ENCODE data around the gene NUFIP2. TPM values are rescaled to one million over a fixed set of nuclear protein-coding genes. Genes with fewer than 3 reads are reported as not detected.
"Not testable (repeated sequence)": the region's sequence is repeated elsewhere in the genome, so short reads cannot be mapped to it uniquely, and the experiment has no call there.

Gene NUFIP2
- total RNA-seq, 1 donor from 2014 or later = 75.4 TPM

DNA sequence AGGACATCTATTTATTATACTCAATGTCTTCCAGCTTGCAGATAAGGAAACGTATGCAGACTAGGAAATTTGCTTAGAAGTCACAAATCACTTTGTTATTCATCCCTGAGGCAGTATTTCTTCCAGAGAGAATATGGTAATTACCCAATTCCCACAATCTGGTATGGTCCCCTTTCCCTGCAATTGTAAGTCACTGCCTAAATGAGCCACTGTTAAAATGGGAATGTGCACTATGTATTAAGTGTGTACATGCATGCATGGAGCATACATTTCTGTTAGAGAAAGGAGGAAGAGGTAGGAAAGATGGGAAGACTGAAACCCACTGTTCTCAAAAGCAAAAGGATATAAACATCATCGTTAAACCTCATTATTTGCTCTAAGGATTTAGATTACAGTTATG lies 10.0 kb downstream of the NUFIP2 start:
- intact Hi-C loops (cut with micrococcal nuclease) = no loop called here

DNA sequence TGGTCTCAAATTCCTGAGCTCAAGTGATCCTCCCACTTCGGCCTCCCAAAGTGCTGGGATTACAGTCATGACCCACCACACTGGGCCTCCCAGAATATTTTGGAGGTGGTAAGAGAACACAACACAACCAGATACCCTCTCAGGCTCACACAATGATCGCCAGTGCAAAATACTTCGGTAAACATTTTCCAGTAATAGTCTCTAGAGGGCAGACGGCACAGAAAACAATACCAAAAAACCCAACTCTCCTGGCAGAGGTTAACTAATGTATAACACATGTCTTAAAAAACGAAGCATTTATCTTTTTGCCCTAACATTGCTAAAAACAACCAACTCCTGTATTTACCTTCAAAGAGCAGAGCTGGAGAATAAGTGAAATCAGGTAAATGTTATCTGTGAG lies 10.5 kb downstream of the NUFIP2 start:
- intact Hi-C loops (cut with micrococcal nuclease) = no loop called here

DNA sequence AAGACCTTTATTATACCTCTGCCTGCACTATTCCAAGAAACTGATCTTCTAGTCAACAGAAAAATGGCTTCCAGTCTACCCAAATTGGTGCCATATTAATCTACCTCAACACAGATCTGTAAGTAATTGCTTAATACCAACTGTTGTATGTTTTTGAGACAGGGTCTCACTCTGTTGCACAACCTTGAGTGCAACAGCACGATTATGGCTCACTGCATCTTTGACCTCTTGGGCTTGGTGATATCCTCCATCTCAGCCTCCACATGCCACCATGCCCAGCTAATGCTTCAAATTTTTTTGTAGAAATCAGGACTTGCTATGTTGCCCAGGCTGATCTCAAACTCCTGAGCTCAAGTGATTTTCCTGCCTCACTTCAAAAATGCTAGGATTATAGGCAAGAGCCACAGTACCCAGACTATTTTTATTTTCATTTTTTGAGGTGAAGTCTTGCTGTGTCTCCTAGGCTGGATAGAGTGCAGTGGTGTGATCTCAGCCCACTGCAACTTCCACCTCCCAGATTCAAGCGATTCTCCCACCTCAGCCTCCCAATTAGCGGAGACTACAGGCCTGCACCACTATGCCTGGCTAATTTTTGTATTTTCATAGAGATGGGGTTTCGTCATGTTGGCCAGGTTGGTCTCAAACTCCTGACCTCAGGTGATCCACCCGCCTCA lies 14.4 kb downstream of the NUFIP2 start:
- intact Hi-C loops (cut with micrococcal nuclease) = no loop called here

DNA sequence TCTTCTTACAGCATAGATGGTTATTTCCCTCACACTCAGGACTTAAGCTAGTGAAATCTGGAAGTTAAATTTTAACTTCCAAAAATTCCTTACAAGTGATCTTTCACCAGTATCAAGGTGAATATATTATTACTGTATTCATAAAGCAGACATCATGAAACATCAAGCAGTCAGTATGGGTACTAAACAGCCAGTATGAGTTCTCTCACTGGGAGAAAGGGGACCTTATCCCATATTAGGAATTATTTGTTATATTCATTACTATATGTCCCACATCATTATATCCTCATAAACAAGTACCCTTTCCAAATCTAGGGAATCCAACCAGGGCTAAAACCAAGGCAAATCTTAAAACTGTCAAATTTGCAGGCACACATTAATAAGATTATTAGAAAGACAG lies 15.3 kb downstream of the NUFIP2 start:
- intact Hi-C loops (cut with micrococcal nuclease) = no loop called here

DNA sequence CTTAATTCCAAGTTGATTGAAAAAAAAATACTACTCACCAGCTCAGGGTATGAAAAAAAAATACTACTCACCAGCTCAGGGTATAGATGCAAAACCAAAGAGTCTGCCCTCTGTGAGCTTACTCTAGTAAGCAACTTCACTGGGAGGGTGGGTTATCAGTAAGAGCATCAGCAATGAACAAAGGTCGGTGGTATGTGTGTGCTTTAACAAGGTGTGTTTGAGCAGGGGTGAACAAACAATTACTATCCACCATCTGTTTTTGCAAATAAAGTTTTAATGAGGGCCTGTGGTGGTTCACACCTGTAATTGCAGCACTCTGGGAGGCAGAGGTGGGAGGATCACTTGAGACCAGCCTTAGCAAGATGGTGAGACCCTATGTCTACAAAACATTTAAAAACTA lies 20.0 kb downstream of the NUFIP2 start:
- intact Hi-C loops (cut with micrococcal nuclease) = no loop called here

DNA sequence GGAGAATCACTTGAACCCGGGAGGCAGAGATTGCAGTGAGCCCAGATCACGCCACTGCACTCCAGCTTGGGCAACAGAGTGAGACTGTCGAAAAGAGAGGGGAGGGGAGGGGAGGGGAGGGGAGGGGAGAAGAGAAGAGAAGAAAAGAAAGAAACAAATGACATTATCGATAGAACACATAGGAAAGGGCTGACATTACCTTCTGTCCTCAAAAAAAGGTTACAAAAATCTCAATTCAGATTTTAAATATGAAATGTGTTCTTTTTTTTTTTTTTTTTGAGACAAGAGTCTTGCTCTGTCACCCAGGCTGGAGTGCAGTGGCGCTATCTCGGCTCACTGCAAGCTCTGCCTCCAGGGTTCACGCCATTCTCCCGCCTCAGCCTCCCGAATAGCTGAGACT lies 22.0 kb downstream of the NUFIP2 start:
- intact Hi-C loops (cut with micrococcal nuclease) = not testable (repeated sequence)

DNA sequence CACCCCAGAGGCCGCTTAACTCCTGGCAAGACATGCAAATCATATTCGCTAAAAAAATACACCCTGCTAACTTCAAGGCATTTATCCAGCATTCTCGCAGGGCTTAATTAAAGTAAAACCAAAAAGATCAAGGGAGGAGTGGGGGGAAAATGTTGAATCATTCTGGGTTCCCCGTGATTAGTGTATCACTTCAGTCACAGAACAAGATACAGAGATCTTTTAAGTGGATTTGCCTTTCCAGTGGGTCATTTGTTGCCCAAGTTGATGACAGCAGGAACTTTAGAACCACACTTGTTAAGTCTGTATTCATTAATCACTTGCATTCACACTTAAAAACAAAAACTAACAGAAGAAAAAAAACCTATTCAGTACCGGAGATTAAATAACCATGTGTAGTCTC lies 30.0 kb downstream of the NUFIP2 start:
- intact Hi-C loops (cut with micrococcal nuclease) = no loop called here

DNA sequence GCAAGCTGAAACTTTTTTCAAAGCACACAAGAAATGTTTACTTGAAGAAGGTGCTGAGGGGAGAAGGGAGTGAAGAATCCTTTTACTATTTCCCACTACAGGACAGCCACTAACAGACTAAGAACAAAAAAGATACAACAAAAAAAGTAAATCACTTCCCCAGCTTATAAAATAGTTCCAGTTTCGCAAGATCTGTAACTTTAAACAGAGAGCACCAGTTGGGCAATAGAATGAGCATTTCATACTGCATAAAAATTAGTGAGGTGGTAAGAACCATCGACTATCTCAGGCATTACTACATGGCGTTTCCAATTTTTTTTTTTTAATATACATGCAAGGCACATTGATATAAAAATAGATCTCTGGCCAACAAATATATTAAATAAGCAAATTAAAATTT lies 36.2 kb downstream of the NUFIP2 start:
- intact Hi-C loops (cut with micrococcal nuclease) = no loop called here

DNA sequence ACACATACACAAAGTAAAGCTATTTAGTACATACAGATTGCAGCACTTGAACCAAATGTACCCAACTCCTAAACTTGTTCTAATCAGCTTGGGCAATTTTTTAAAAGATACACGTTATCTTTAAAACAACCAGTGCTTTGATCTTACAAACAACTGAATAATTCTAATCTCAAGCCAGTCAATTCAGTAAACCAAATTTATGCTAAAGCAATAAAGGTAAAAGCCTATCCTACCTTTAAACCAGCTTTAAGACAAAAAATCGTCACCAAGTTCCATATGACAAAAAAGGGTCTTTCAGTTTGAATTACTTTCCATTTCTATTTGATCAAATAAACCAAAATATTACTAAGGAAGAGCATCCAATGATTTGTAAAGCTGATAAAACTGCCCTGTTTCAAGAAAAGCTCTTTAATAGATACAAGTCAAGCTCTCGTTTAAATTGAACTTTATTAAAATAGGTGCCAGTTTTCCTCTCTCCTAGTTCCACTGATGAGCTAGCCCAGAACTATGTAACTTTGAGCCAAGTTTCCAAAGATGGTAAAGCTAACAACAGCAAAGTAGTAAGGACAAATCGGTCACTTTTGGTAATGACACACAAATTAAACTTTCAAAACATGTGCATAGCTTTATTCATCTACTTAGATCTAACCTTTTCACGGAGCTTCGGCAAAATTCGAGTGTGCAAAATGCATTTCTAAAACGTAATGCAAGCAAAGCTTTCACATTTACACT lies 37.0 kb downstream of the NUFIP2 start:
- intact Hi-C loops (cut with micrococcal nuclease) = no loop called here

DNA sequence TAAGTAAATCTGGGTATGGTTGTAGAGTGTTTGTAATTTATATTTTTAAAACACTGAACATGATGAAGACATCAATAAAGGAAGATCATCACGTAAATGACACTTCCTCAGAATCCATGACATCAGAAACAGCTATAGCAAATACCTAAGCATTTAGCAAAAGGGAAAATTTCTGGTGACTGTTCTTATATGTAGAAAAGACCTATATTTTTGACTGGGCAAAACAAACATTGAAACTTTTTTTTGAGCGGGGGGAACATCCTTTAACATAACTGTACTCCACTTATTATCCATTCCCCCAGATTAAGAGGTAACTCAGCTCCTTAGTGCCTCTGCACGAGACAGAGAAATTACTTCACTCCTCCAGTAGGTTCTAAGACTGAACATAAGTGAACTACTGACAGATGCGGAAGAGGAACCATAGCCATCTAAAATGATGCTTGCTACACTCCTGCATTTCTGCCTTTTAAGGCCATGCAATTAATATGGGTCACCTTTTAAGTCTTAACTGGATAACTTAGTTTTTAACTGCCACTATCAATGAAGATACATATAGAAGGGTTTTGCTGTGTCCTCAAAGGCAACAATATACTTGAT lies 37.9 kb downstream of the NUFIP2 start:
- intact Hi-C loops (cut with micrococcal nuclease) = no loop called here

DNA sequence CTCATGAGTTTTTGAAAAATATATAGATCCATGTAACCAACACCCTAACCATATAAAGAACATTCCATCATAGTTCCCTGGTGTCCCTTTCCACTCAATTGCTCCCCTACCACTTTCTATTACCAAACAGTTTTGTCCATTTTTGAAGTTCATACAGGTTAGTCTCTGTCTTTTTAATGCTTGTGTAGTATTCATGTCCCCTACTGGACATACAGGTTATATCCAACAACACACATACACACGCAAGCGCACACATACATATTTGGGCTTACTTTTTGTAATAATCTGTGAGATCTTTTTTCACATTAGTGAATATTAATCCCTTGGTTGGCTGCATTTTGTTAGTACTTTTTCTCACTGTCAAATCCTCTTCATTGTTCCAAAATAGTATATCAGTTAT lies 40.9 kb downstream of the NUFIP2 start:
- intact Hi-C loops (cut with micrococcal nuclease) = loop anchor here (2.0 kb wide), 1 partner anchor 38 kb away; no protein-coding TSS in a partner anchor

DNA sequence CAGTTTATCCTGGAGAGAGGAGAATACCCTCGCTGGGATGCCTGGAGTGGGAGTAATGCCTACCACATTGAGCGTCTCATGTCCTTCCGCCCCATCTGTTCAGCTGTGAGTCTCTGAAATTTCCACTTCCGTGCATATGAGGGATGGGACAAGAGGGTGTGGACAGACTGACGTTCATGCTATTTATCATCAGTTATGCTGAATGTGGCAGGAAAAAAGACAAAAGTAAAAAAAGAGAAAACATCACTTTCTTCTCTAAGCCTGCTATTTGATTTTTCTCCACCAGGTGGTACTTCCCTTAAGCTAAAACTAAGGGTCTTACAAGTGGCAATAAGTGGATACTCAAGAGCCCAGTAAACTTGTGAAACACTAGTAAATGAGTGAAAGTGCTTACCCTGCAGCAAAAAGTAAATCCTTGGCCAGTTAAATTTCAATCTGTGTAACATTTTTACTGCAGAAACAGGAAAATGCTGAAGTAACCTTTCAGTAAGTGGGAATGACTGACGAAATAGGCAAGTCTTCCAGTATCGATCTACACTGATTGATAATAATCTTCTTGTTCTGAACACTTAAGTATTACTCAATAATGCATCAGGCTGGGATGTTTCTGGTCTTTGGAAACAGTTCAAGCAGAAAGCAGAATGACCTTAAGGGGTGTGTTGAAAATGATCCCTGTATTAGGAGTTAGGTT lies 41.7 kb downstream of the NUFIP2 start:
- intact Hi-C loops (cut with micrococcal nuclease) = loop anchor here (2.0 kb wide), 1 partner anchor 39 kb away; no protein-coding TSS in a partner anchor

DNA sequence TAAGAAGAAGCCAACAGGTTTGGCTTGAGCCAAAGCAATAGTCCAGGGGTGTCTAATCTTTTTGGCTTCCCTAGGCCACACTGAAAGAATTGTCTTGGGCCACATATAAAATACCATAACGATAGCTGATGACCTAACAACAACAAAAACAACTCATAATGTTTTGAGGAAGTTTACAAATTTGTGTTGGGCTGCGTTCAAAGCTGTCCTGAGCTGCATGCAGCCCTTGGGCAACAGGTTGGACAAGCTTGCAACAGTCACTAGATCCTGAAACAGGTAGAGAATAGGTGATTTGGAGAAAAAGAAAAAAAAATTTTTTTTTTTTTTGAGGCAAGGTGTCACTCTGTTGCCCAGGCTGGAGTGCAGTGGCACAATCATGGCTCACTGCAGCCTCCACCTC lies 42.8 kb downstream of the NUFIP2 start:
- intact Hi-C loops (cut with micrococcal nuclease) = no loop called here

DNA sequence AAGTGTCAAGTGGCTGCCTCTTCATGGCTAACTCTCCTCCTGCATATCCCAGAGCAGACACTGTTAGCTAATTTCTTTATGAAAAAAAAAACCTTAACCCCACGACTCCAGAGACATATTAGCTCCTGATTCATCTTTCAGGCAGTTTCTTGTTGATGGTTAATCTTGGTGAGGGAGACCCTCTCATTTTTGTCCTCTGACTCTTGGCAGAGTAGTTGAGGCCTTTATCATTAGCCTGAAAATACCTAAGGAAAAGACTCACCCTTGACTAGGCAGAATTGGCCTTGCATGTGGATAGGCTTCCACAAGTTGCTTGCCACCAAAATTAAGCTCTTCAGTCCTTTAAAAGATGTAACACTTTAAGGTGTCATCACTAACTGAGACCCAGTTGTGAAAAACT lies 43.3 kb downstream of the NUFIP2 start:
- intact Hi-C loops (cut with micrococcal nuclease) = no loop called here

DNA sequence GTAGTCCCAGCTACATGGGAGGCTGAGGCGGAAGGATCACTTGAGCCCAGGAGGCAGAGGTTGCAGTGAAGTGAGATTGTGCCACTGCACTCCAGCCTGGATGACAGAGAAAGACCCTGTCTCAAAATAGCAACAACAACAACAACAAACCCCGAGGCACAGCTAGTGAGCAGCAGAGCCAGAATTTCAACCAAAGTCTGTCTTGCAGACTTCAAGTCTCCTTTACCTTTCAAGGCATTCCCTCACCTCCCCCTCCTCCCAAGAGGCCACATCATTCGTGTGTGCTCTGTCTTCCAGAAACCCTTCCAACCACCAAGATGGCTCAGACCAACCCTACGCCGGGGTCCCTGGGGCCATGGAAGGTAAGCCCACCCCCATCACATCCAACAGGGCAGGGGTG lies 45.1 kb downstream of the NUFIP2 start:
- intact Hi-C loops (cut with micrococcal nuclease) = no loop called here

DNA sequence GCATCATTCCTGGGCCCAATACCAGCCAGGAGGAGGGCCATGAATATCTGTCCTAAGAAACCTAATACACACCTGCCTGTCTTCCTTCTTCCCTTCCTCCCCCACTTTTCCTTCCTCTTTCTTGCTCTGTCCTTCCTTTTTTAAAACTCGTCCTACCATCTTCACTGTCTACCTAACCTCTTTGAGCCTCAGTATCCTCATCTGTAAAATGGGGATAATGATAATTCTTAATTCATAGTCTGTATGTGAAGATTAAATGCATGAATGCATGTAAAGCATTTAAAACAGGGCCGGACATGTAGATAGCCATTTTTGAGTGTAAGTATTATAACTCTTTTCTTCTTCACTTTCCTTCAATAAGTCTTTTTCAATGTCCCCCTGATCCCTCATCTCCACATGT lies 46.7 kb downstream of the NUFIP2 start:
- intact Hi-C loops (cut with micrococcal nuclease) = no loop called here

DNA sequence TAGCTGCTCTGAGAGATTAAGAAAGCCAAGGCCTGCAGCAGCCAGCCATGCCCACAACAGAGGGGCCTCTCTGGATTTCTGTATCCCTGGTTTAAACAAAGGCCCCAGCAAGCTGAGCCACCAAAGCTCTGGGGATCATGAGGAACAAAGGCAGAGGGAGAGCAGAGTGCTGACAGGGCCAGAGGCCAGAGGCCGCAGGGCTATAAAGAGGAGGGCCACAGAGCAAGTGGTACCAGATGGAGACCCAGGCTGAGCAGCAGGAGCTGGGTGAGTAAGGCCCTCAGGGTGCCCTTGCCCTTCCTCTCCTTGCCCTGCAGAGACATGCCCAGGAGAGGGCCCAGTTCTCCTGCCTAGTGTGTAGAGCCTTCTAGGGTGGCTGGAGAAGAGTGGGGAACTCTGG lies 47.3 kb downstream of the NUFIP2 start, which contains the start of gene CRYBA1:
TSS of gene CRYBA1 (plus strand) at position 232 of the 400 bp plus-strand sequence. CDS start at position 237, 5 bp downstream.
- intact Hi-C loops (cut with micrococcal nuclease) = no loop called here

DNA sequence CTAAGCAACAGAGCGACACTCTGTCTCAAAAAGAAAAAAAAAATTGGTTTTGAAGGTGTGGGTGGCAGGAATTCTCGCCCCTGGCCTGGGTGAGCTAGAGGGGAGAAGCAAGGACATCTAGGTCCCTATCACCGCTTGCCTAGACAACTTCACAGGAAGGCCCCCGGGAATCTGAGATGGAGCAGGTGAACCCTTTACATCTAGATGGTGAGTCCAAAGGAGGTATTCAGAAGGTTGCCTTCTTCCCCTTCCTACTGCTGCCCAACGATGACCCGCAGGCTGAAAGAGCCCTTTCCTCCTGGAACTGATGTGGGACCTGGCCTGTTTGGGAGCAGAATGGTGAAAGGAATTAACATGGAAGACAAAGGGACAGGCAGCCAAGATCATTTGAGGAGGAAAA lies 48.5 kb downstream of the NUFIP2 start:
- intact Hi-C loops (cut with micrococcal nuclease) = no loop called here

DNA sequence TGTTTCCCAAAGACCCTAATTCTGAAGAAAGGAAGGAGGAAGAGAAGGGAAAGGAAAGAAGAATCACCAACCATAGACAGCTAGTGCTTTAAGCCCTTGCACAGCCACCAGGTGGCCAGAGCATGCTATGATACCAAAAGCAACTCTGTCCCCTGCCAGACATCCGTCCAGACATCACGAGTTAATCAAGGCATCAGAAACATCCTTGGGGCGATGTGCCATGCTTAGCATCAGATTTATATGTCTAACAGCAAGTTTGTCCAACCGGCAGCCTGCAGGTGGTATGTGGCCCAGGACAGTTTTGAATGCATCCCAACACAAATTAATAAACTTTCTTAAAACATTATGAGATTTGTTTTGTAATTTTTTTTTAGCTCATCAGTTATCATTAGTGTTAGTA lies 50.2 kb downstream of the NUFIP2 start:
- intact Hi-C loops (cut with micrococcal nuclease) = no loop called here

DNA sequence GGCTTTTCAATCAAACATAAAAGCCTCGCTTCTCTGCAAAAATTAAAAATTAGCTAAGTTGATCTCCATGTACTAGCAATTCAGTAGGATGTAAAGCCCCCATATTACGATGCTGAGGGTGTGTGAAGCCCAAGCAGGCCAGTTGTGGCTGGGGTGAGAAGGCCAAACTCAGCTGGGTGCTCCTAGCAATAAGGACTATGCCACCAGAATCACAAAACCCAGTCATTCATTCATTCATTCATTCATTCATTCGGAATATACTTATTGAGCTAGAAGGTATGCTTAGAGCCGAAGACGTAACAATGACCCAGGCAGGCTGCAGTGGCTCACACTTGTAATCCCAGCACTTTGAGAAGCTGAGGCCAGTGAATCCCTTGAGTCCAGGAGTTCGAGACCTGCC lies 51.2 kb downstream of the NUFIP2 start:
- intact Hi-C loops (cut with micrococcal nuclease) = no loop called here

DNA sequence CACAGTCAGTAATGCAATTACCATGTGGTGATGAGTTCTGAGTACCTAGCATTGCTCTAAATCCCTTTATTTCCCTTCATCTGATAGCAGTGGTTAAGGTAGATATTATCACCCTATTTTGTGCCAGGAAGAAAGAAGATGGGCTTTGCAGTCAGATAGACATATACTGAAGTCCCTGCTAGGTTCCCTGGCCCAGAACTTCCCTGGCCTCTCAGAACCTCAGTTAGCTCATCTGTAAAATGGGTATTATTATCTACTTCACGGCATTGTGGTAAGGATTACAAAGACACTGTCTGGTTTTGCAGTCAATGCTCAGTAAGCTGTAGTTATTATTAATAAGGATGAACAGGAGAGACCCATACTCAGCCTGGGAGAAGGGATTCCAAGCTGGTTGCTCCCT lies 51.9 kb downstream of the NUFIP2 start:
- intact Hi-C loops (cut with micrococcal nuclease) = no loop called here
